Skeletal muscle tissue (tissue), 4 donors: Measurements from ENCODE around the gene SLC7A14. TPM values are rescaled to one million over a fixed set of nuclear protein-coding genes. Genes with fewer than 3 reads are reported as not detected.

ENCODE experiments used
- H3K27ac ChIP-seq: one replicate; pipeline ENCODE4 v1.7.0; 2013; ENCODE audit warnings: mild to moderate bottlenecking, low read depth, low read length, inconsistent platforms
- H3K27me3 ChIP-seq, 3 donors: one replicate each; pipeline ENCODE4 v1.7.0; 2013; ENCODE audit warnings: low read length in 3 of 3; ENCODE audit not compliant: control insufficient read depth in 3 of 3, insufficient read depth in 3 of 3
- H3K36me3 ChIP-seq, 3 donors: one replicate each; pipeline ENCODE4 v1.7.0; 2013; ENCODE audit warnings: low read length in 3 of 3; ENCODE audit not compliant: control insufficient read depth in 3 of 3, insufficient read depth in 3 of 3
- H3K4me1 ChIP-seq, 3 donors: one replicate each; pipeline ENCODE4 v1.7.0; 2013; ENCODE audit warnings: low read length in 3 of 3, mild to moderate bottlenecking in 3 of 3; ENCODE audit not compliant: control insufficient read depth in 3 of 3, insufficient read depth in 3 of 3
- H3K4me3 ChIP-seq, 3 donors: one replicate each; pipeline ENCODE4 v1.7.0; 2013; ENCODE audit warnings: low read length in 3 of 3
- H3K9ac ChIP-seq, 3 donors: one replicate each; pipeline ENCODE4 v1.7.0; 2013; ENCODE audit warnings: low read length in 3 of 3, mild to moderate bottlenecking in 3 of 3, moderate library complexity in 2 of 3, low read depth in 1 of 3
- H3K9me3 ChIP-seq, 3 donors: one replicate each; pipeline ENCODE4 v1.7.0; 2013; ENCODE audit warnings: low read length in 3 of 3; ENCODE audit not compliant: control insufficient read depth in 3 of 3
- total RNA-seq: library from RNA; depleted of rRNA; stranded (reverse); fragments of >200 nt; gene quantifications from one replicate; pipeline ENCODE4 v1.2.3, GENCODE V29; 2014
- donor health status: Osteomylitis.

The SLC7A14 gene
- total RNA-seq, 1 donor from 2014 or later, result not detected

DNA sequence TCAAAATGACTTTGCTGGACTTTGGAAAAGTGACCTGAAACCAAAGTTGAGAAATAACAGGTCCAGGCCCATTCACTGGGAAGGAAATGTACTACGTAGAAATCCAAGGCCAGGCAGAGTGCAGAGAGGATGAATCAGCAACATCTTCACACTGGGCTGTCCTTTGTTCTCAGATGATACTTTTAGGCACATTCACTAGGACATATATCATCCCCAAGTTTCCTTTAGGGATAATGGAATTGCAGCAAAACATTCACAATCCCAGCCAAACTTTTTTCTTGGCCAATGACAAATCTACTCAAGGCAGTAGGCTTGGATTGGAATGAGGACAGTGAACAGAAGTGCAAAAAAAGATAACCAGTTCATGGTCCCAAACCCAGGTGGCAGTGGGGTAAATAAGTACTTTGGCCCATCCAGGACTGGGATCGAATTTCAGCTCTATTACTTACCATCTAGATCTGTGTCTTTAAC lies 92.1 kb downstream of the SLC7A14 start:
- Histone ChIP-seq H3K27ac (no peak overlapping the region), H3K27me3 (no peaks in the 10 kb centered on the region), H3K9me3 (no peaks in the 10 kb centered on the region), H3K36me3 (no peaks in the 10 kb centered on the region), H3K9ac (no peak overlapping the region), H3K4me1 (no peaks in the 10 kb centered on the region), H3K4me3 (no peak overlapping the region)

DNA sequence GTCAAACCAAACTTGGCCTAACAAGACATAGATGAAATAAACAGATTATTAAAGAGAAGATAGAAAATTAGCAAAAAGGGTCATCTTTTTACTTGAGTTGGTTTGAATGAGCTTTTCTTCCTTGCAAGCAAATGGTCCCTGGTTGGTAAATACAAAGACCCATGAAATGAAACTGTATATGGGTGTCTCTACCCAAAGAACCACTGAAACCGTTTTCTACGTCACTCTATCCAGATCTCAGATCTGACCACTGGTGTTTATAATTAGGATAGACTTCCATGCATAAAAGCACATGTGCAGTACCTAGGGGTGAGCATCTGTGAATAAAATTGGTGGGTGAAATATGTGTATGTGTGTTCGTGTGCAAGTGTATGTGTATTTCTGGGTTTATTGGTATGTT lies 94.0 kb downstream of the SLC7A14 start:
- Histone ChIP-seq H3K4me1 (no peaks in the 10 kb centered on the region), H3K9me3 (no peaks in the 10 kb centered on the region), H3K4me3 (no peak overlapping the region), H3K27ac (no peak overlapping the region), H3K9ac (no peak overlapping the region), H3K36me3 (no peaks in the 10 kb centered on the region), H3K27me3 (no peaks in the 10 kb centered on the region)

DNA sequence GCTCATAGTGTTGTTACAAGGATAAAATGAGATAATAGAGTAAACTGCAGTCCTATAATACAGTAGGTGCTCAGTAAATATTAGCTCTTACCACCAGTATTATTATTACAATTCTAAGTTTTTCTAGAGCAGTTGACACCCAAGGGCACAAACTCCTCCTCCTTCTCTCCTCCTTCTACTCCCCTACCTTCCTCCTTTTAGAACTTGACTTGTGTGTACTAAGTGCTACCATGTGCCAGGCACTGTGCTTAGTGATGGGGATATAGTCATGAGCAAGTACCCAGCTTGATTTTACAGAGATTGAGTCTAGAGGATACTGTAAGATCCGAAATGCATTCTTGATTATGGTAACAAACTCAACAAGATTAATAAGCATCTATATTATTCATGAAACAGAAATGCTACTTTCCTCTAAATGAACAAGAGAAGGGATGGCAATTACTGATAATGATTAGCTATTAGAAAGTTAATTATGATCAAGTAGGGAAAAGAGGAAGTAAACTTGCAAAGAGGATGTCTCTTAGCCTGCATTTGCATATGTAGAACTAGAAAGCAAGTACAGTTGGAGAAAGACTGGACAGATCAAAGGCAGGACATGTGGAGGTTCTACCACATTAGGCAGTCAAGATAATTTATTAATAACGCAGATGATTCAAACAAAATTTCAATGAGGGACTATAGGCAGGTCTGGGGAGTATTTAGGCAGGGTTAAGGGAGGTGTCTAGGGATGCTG lies 94.9 kb downstream of the SLC7A14 start:
- H3K27ac ChIP-seq, result no peak overlapping the region
- H3K9me3 ChIP-seq, result no peaks in the 10 kb centered on the region
- no peaks in the 10 kb centered on the region for H3K4me1 ChIP-seq
- H3K27me3 ChIP-seq, result no peaks in the 10 kb centered on the region
- no peak overlapping the region for H3K4me3 ChIP-seq
- no peak overlapping the region for H3K9ac ChIP-seq
- no peaks in the 10 kb centered on the region for H3K36me3 ChIP-seq

DNA sequence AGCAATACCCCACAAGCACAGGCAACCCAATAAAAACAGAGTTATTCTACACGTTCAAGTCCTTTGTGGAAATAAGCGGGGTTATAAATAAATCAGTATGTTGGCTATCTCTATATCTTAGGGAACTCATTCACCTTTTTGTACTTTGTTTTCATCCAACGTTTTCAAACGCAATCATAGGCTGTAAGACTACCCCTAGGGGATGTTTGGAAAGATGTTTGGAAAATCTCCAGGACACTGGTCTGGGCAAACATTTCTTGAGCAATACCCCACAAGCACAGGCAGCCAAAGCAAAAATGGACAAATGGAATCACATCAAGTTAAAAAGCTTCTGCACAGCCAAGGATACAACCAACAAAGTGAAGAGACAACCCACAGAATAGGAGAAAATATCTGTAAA lies 97.1 kb downstream of the SLC7A14 start:
- no peaks in the 10 kb centered on the region for H3K9me3 ChIP-seq
- peaks cover 0 to 2% (median 2%) of the 10 kb centered on the region in 3 donors for H3K27me3 ChIP-seq
- no peaks in the 10 kb centered on the region for H3K4me1 ChIP-seq
- H3K4me3 ChIP-seq, result no peak overlapping the region
- no peaks in the 10 kb centered on the region for H3K36me3 ChIP-seq
- no peak overlapping the region for H3K9ac ChIP-seq
- no peak overlapping the region for H3K27ac ChIP-seq

DNA sequence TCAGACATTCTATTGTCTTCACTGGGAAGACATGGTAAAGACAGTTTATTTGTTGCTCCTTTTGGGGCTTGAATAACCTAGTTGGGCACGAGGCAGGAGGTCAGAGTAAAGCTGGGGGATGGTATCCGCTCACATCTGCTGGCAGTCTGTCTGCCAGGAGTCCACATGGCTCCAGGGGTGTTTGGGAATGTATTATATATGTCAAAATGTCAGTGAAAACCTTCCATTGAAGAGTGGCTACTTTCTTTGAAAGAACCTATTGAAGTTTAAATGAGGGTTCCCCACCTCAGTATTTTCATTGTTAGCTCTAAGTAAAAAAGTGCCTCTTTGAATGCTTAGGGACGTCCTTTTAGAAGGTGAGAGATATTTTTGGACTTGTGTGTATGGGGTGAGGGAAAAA lies 98.8 kb downstream of the SLC7A14 start:
- H3K9ac ChIP-seq, result no peak overlapping the region
- peaks cover 0 to 2% (median 2%) of the 10 kb centered on the region in 3 donors for H3K27me3 ChIP-seq
- H3K27ac ChIP-seq, result no peak overlapping the region
- no peaks in the 10 kb centered on the region for H3K4me1 ChIP-seq
- H3K36me3 ChIP-seq, result no peaks in the 10 kb centered on the region
- H3K9me3 ChIP-seq, result no peaks in the 10 kb centered on the region
- H3K4me3 ChIP-seq, result no peak overlapping the region

DNA sequence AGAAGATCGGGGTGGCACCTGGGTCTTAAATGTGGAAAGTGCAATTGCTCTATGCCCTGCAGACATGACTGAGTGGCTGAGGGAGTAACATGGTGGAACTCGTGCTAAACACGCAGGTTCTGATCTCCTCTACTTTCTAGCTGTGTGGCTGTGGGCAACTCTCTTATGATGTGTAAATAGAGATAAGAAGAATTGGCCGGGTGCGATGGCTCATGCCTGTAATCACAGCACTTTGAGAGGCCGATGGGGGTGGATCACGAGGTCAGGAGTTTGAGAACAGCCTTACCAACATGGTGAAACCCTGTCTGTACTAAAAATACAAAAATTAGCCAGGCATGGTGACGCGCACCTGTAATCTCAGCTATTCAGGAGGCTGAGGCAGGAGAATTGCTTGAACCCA lies 99.5 kb downstream of the SLC7A14 start:
- H3K36me3 ChIP-seq, result no peaks in the 10 kb centered on the region
- H3K4me3 ChIP-seq, result no peak overlapping the region
- H3K9me3 ChIP-seq, result no peaks in the 10 kb centered on the region
- no peak overlapping the region for H3K27ac ChIP-seq
- H3K4me1 ChIP-seq, result no peaks in the 10 kb centered on the region
- no peak overlapping the region for H3K9ac ChIP-seq
- peaks cover 0 to 2% (median 2%) of the 10 kb centered on the region in 3 donors for H3K27me3 ChIP-seq

DNA sequence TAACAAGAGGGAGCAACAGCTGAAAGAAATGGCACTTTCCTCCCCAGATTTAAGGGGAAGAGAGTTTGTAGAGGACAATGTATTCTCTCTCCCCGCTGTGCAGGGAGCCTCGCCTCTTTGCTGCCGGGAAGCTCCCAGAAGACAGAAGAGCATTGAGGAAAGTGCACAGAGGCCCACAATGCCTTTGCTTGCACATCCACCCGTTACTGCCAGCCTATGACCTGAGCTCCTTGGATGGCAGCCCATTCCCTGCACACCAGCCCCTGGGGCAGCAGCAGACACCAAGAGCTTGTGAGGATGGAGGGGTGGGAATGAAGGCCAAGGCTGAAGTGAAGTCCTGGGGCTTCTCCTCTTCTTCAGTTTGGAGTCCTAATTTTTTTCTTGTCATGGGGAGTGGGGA lies 100.2 kb downstream of the SLC7A14 start:
- Histone ChIP-seq H3K27me3 (peaks cover 0 to 2% (median 2%) of the 10 kb centered on the region in 3 donors), H3K4me3 (no peak overlapping the region), H3K4me1 (no peaks in the 10 kb centered on the region), H3K27ac (no peak overlapping the region), H3K9me3 (no peaks in the 10 kb centered on the region), H3K36me3 (no peaks in the 10 kb centered on the region), H3K9ac (no peak overlapping the region)

DNA sequence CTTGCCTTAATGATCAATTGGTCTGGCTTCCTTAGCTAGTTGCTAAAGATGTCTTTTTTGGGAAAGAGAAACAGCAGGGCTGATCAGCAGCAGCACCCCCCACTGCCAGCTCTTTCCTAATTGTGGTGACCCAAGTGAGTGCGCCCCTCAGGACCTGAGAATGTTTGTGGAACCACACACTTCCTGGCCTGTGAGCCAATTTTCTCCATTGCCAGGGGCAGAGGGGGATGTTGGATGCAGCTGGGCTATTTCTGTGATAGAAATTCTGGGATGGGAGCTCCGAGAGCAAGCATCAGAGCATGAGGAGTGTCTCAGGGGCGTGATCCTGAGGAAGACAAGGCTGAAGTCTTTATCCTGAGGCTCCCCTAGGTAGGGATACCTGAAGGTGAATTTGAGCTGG lies 100.6 kb downstream of the SLC7A14 start:
- no peak overlapping the region for H3K27ac ChIP-seq
- no peaks in the 10 kb centered on the region for H3K4me1 ChIP-seq
- no peaks in the 10 kb centered on the region for H3K9me3 ChIP-seq
- H3K36me3 ChIP-seq, result no peaks in the 10 kb centered on the region
- H3K9ac ChIP-seq, result no peak overlapping the region
- peaks cover 0 to 2% (median 2%) of the 10 kb centered on the region in 3 donors for H3K27me3 ChIP-seq
- no peak overlapping the region for H3K4me3 ChIP-seq

DNA sequence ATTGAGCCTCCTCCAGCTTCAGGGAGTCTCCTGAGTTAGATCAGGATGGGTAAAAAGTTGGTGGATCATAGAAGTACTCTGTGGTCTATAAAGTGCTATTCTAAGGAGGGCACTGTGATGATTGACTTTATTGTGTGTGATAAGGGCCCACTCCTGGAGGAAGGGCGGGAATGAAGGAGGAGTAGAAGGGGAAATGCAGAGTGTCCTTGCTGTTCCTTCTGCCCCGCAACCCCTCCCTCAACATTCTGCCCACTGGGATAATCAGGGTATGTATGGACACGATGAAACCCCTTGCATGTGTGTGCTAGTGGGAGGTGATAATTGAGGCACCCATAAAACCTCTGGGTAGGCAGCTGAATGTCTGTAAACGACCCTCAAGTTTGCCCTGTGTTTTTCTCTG lies 101.0 kb downstream of the SLC7A14 start:
- H3K4me1 ChIP-seq, result no peaks in the 10 kb centered on the region
- no peaks in the 10 kb centered on the region for H3K36me3 ChIP-seq
- no peak overlapping the region for H3K4me3 ChIP-seq
- no peak overlapping the region for H3K9ac ChIP-seq
- H3K27me3 ChIP-seq, result peaks cover 0 to 2% (median 2%) of the 10 kb centered on the region in 3 donors
- H3K27ac ChIP-seq, result no peak overlapping the region
- no peaks in the 10 kb centered on the region for H3K9me3 ChIP-seq

DNA sequence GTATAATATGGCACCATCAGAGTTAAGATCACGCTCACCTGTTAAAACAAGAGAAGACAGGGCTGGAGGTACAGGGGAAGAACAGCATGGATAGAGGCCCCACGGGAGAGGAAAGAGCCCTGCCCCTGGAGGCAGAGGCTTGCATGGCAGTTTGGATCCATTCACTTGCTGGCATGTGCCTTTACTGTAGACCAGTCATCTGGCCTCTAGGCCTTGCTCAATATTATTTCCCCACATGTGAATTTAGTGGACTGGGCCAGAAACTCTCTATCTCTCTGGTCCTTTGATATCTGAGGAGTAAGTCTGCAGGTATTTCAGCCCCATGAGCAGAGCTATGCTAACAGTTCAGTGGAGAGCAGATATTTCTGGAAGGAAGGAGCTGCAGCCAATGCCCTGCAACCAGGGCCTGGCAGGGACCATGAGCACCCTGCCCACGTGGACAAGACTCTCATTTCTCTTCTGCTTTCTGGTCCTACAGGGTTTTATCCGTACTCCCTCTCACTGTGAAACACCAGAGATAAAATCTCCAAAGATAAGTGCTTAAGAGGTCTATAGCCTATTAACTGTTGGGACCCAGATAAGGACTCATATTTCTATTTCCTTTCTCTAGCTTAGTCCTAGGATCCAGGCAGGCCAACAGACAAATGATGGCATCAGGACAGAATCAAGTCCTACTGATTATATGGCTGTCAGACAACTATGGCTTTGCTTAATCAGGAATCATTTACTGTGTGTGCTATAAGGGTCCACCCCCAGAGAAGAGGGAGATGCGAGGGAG lies 102.2 kb downstream of the SLC7A14 start:
- H3K36me3 ChIP-seq, result no peaks in the 10 kb centered on the region
- H3K4me1 ChIP-seq, result no peaks in the 10 kb centered on the region
- no peak overlapping the region for H3K27ac ChIP-seq
- H3K9ac ChIP-seq, result no peak overlapping the region
- no peaks in the 10 kb centered on the region for H3K9me3 ChIP-seq
- no peak overlapping the region for H3K4me3 ChIP-seq
- peaks cover 0 to 2% (median 2%) of the 10 kb centered on the region in 3 donors for H3K27me3 ChIP-seq
